ENCODE data around the gene CLTB.

CLTB gene

GRCh38 chr5:176356179-176356566 lies 60.2 kb downstream of the CLTB start:
- peaks cover 77% of the 10 kb centered on the region for H3K36me3 ChIP-seq (ENCODE audit: insufficient read depth, insufficient read length, low read length)
- peaks cover 3% of the 10 kb centered on the region for H3K4me1 ChIP-seq (ENCODE audit: insufficient read depth, insufficient read length)
- no peak overlapping the region for H3K4me3 ChIP-seq (ENCODE audit: insufficient read length, low read depth)
- TF ChIP-seq SUZ12 (IDR thresholded peaks at IDR 0.05; ENCODE audit: extremely low read depth, insufficient read depth, insufficient read length) (no peak), ZNF274 (IDR thresholded peaks at IDR 0.05; ENCODE audit: low read depth, low read length) (no peak), YY1 (IDR thresholded peaks at IDR 0.05; ENCODE audit: insufficient read depth, insufficient read length) (no peak)
- no peaks in the 10 kb centered on the region for H3K9me3 ChIP-seq (ENCODE audit: insufficient read depth, low read length)
- DNase-seq (ENCODE audit: low read depth, low spot score) = no peak
- no peak overlapping the region for H3K9ac ChIP-seq (ENCODE audit: insufficient read length, low read depth)
- H3K27me3 ChIP-seq (ENCODE audit: insufficient read depth, insufficient read length) = no peaks in the 10 kb centered on the region

- no peak overlapping the region for H3K4me3 ChIP-seq (ENCODE audit: insufficient read length, low read depth)
- TF ChIP-seq YY1 (IDR thresholded peaks at IDR 0.05; ENCODE audit: insufficient read depth, insufficient read length) = no peak
- TF ChIP-seq ZNF274 (IDR thresholded peaks at IDR 0.05; ENCODE audit: low read depth, low read length) = no peak
- no peak for TF ChIP-seq SUZ12 (IDR thresholded peaks at IDR 0.05; ENCODE audit: extremely low read depth, insufficient read depth, insufficient read length)
- no peaks in the 10 kb centered on the region for H3K9me3 ChIP-seq (ENCODE audit: insufficient read depth, low read length)
- no peaks in the 10 kb centered on the region for H3K27me3 ChIP-seq (ENCODE audit: insufficient read depth, insufficient read length)
- H3K4me1 ChIP-seq (ENCODE audit: insufficient read depth, insufficient read length) = peaks cover 3% of the 10 kb centered on the region
- DNase-seq (ENCODE audit: low read depth, low spot score) = no peak
- peaks cover 81% of the 10 kb centered on the region for H3K36me3 ChIP-seq (ENCODE audit: insufficient read depth, insufficient read length, low read length)
- no peak overlapping the region for H3K9ac ChIP-seq (ENCODE audit: insufficient read length, low read depth)
Observed at GRCh38 chr5:176355400-176356178, 60.8 kb downstream of the CLTB start.

DNA sequence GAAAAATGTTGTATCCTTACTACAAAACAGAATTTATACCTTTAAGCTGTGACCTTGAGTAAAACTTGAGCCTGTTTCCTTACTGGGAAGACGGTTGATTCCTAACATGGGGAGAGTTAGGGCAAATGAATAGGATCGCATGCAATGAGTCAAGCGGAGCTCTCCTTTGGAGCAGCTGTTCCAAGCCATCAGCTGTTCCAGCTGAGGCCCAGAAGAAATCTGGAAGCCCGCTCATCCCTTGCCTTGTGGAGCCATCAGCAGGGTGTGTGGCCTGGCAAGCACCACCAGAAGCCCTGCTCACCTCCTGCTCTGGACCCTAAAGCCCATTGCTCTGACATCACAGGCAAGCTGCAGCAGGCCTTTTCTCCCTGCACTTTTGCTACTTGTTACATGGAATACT lies 62.8 kb downstream of the CLTB start:
- H3K4me3 ChIP-seq (ENCODE audit: insufficient read length, low read depth) = no peak overlapping the region
- H3K4me1 ChIP-seq (ENCODE audit: insufficient read depth, insufficient read length) = no peaks in the 10 kb centered on the region
- H3K9me3 ChIP-seq (ENCODE audit: insufficient read depth, low read length) = no peaks in the 10 kb centered on the region
- H3K36me3 ChIP-seq (ENCODE audit: insufficient read depth, insufficient read length, low read length) = peaks cover 93% of the 10 kb centered on the region
- DNase-seq (ENCODE audit: low read depth, low spot score) = no peak
- H3K27me3 ChIP-seq (ENCODE audit: insufficient read depth, insufficient read length) = no peaks in the 10 kb centered on the region
- TF ChIP-seq SUZ12 (IDR thresholded peaks at IDR 0.05; ENCODE audit: extremely low read depth, insufficient read depth, insufficient read length) (no peak), YY1 (IDR thresholded peaks at IDR 0.05; ENCODE audit: insufficient read depth, insufficient read length) (no peak), ZNF274 (IDR thresholded peaks at IDR 0.05; ENCODE audit: low read depth, low read length) (no peak)
- no peak overlapping the region for H3K9ac ChIP-seq (ENCODE audit: insufficient read length, low read depth)

- TF ChIP-seq YY1 (IDR thresholded peaks at IDR 0.05; ENCODE audit: insufficient read depth, insufficient read length) (no peak), SUZ12 (IDR thresholded peaks at IDR 0.05; ENCODE audit: extremely low read depth, insufficient read depth, insufficient read length) (no peak), ZNF274 (IDR thresholded peaks at IDR 0.05; ENCODE audit: low read depth, low read length) (no peak)
- Histone ChIP-seq H3K4me3 (ENCODE audit: insufficient read length, low read depth) (no peak overlapping the region), H3K36me3 (ENCODE audit: insufficient read depth, insufficient read length, low read length) (peaks cover 94% of the 10 kb centered on the region), H3K9me3 (ENCODE audit: insufficient read depth, low read length) (no peaks in the 10 kb centered on the region), H3K9ac (ENCODE audit: insufficient read length, low read depth) (no peak overlapping the region), H3K27me3 (ENCODE audit: insufficient read depth, insufficient read length) (no peaks in the 10 kb centered on the region), H3K4me1 (ENCODE audit: insufficient read depth, insufficient read length) (no peaks in the 10 kb centered on the region)
- DNase-seq (ENCODE audit: low read depth, low spot score) = no peak
Observed at GRCh38 chr5:176352116-176352878, 64.0 kb downstream of the CLTB start.

- Histone ChIP-seq H3K27me3 (ENCODE audit: insufficient read depth, insufficient read length) (no peaks in the 10 kb centered on the region), H3K9me3 (ENCODE audit: insufficient read depth, low read length) (no peaks in the 10 kb centered on the region), H3K4me1 (ENCODE audit: insufficient read depth, insufficient read length) (no peaks in the 10 kb centered on the region), H3K36me3 (ENCODE audit: insufficient read depth, insufficient read length, low read length) (peaks cover 94% of the 10 kb centered on the region), H3K4me3 (ENCODE audit: insufficient read length, low read depth) (no peak overlapping the region), H3K9ac (ENCODE audit: insufficient read length, low read depth) (no peak overlapping the region)
- DNase-seq (ENCODE audit: low read depth, low spot score) = no peak
- TF ChIP-seq SUZ12 (IDR thresholded peaks at IDR 0.05; ENCODE audit: extremely low read depth, insufficient read depth, insufficient read length) = no peak
- no peak for TF ChIP-seq YY1 (IDR thresholded peaks at IDR 0.05; ENCODE audit: insufficient read depth, insufficient read length)
- no peak for TF ChIP-seq ZNF274 (IDR thresholded peaks at IDR 0.05; ENCODE audit: low read depth, low read length)
Observed at GRCh38 chr5:176350416-176350815, 65.9 kb downstream of the CLTB start.

GRCh38 chr5:176342766-176343458 lies 73.4 kb downstream of the CLTB start:
- DNase-seq (ENCODE audit: low read depth, low spot score) = no peak
- Histone ChIP-seq H3K4me1 (ENCODE audit: insufficient read depth, insufficient read length) (no peaks in the 10 kb centered on the region), H3K9ac (ENCODE audit: insufficient read length, low read depth) (no peak overlapping the region), H3K36me3 (ENCODE audit: insufficient read depth, insufficient read length, low read length) (peaks cover 45% of the 10 kb centered on the region), H3K4me3 (ENCODE audit: insufficient read length, low read depth) (no peak overlapping the region), H3K27me3 (ENCODE audit: insufficient read depth, insufficient read length) (no peaks in the 10 kb centered on the region), H3K9me3 (ENCODE audit: insufficient read depth, low read length) (no peaks in the 10 kb centered on the region)
- TF ChIP-seq YY1 (IDR thresholded peaks at IDR 0.05; ENCODE audit: insufficient read depth, insufficient read length) = no peak
- TF ChIP-seq SUZ12 (IDR thresholded peaks at IDR 0.05; ENCODE audit: extremely low read depth, insufficient read depth, insufficient read length) = no peak
- no peak for TF ChIP-seq ZNF274 (IDR thresholded peaks at IDR 0.05; ENCODE audit: low read depth, low read length)

Measured in NT2/D1 (cell line).